Esophagus squamous epithelium (tissue), 5 donors: ENCODE data around the gene EXOC3L4. TPM values are rescaled to one million over a fixed set of nuclear protein-coding genes. Genes with fewer than 3 reads are reported as not detected.

Source experiments
- DNase-seq: peaks from one replicate; lab custom pipeline; 2025; lab: John Stamatoyannopoulos, UW
- H3K27ac ChIP-seq, 4 donors: fragments of 200-600 bp; sonication (generic); one replicate each; pipeline ENCODE4 v1.5.1; 2016 to 2019; ENCODE audit warnings: mild to moderate bottlenecking in 1 of 4
- H3K27me3 ChIP-seq, 4 donors: fragments of 200-600 bp; sonication (generic); 1 replicate in 3 of 4; 2 replicates in 1 of 4; pipeline versions ENCODE4 v1.5.1 to v1.6.0; 2017 to 2021; ENCODE audit warnings: antibody characterized with exemption in 1 of 4
- H3K36me3 ChIP-seq, 3 donors: fragments of 200-600 bp; sonication (generic); one replicate each; pipeline ENCODE4 v1.5.1; 2016 to 2019
- H3K4me1 ChIP-seq, 3 donors: fragments of 200-600 bp; sonication (generic); one replicate each; pipeline ENCODE4 v1.5.1; 2017 to 2019
- H3K4me3 ChIP-seq, 4 donors: fragments of 200-600 bp; sonication (generic); 1 replicate in 3 of 4; 2 replicates in 1 of 4; pipeline ENCODE4 v1.5.1; 2016 to 2019; ENCODE audit warnings: mild to moderate bottlenecking in 2 of 4, moderate library complexity in 1 of 4
- H3K9me3 ChIP-seq, 3 donors: fragments of 200-600 bp; sonication (generic); one replicate each; pipeline ENCODE4 v1.5.1; 2016 to 2019
- CTCF ChIP-seq, 6 experiments: fragments of 450-650 bp in 4 of 6; fragments of 200-600 bp in 2 of 6; sonication (generic) in 2 of 6; IDR thresholded peaks; one replicate each; pipeline ENCODE4 v1.5.1; 2016 to 2019; ENCODE audit warnings: antibody characterized with exemption in 6 of 6, mild to moderate bottlenecking in 4 of 6, moderate library complexity in 4 of 6
- POLR2A ChIP-seq, 4 donors: fragments of 450-650 bp; IDR thresholded peaks; one replicate each; pipeline ENCODE4 v1.6.1; 2017; ENCODE audit warnings: antibody characterized with exemption in 4 of 4, mild to moderate bottlenecking in 4 of 4, moderate library complexity in 3 of 4
- WGBS, 2 donors: methylation state at CpG; one replicate each; pipeline ENCODE4 v1.1.5; 2018; 5-methylcytosine and 5-hydroxymethylcytosine counted together
- intact Hi-C: fragments of 100-400 bp; cut with DNase I; formaldehyde crosslinking; loops from one replicate; pipeline ENCODE4 v1.15.0; 2022
- total RNA-seq, 4 donors: library from RNA; depleted of rRNA; stranded (reverse); fragments of >200 nt; gene quantifications; one replicate each; pipeline ENCODE4 v1.1.0, GENCODE V29; 2016
- donor health status: DM: yes; HTN: yes; CAD: no.

EXOC3L4 gene
- total RNA-seq, 4 donors from 2014 or later: 1.00 TPM; not detected in 3

- intact Hi-C loops: no loop called here
- 74% methylated on average over 6 of the region's 48 CpGs; no CpG with 5 or more reads in 1 of the 2 donors for WGBS, 2 donors
- H3K27ac ChIP-seq: peak overlapping the region; percentile 84 to 96 (median 92)
- no peaks in the 10 kb centered on the region for H3K36me3 ChIP-seq
- H3K9me3 ChIP-seq: no peaks in the 10 kb centered on the region
- peaks cover 73 to 93% (median 83%) of the 10 kb centered on the region in 3 donors for H3K4me1 ChIP-seq
- TF ChIP-seq POLR2A (IDR thresholded peaks at IDR 0.05) (no peak), CTCF (IDR thresholded peaks at IDR 0.05) (peak in 4 of 6 experiments; percentile 14 to 35 (median 22))
- DNase-seq: no peak
- H3K4me3 ChIP-seq: peak overlapping the region; percentile 57 to 85 (median 62)
- peaks cover 0 to 32% (median 0%) of the 10 kb centered on the region in 4 donors for H3K27me3 ChIP-seq
Measured at GRCh38 chr14:103123634-103124500, 29.3 kb downstream of the EXOC3L4 start.

DNA sequence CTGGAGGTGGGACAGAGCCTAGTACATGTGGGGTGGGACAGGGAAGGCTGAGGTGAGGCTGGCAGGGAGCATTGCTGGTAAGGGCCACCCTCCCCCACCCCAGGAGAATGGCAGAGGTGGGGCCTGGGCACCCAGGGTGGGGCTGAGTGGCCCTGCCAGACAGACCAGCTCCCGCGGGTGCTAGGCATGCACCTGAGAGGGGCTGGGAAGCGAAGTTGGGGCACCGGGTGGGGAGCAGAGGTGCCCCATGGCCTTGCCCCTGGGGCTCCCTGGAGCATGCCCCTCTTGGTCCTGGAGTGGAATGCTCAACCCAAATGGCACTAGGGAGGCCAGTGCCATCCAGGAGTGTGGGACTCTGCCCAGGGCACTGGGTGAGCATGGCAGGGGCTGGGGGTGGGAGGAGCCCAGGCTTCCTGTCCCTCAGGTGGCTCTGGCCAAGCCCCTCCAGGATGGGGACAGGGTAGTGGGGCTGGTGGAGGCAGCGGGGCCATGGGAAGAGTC, 30.0 kb downstream of the EXOC3L4 start:
- DNase-seq: no peak

GRCh38 chr14:103125098-103126070, 30.9 kb downstream of the EXOC3L4 start:
- 84 to 87% methylated on average over 5 to 6 of the region's 13 CpGs for WGBS, 2 donors
- DNase-seq: no peak
- H3K9me3 ChIP-seq: no peaks in the 10 kb centered on the region
- peak overlapping the region; percentile 84 to 96 (median 92) for H3K27ac ChIP-seq
- peak overlapping the region in 3 of 4 donors; percentile 57 to 85 (median 66) for H3K4me3 ChIP-seq
- intact Hi-C loops: no loop called here
- H3K4me1 ChIP-seq: peaks cover 86 to 98% (median 92%) of the 10 kb centered on the region in 3 donors
- H3K36me3 ChIP-seq: peaks cover 0 to 9% (median 0%) of the 10 kb centered on the region in 3 donors
- peaks cover 0 to 32% (median 0%) of the 10 kb centered on the region in 4 donors for H3K27me3 ChIP-seq
- no peak for TF ChIP-seq CTCF (IDR thresholded peaks at IDR 0.05)
- TF ChIP-seq POLR2A (IDR thresholded peaks at IDR 0.05): no peak

More for the DNA sequence above, 30.0 kb downstream of the EXOC3L4 start:
- H3K4me1 ChIP-seq: peaks cover 80 to 96% (median 90%) of the 10 kb centered on the region in 3 donors
- H3K9me3 ChIP-seq: no peaks in the 10 kb centered on the region
- 63% methylated on average over 4 of the region's 5 CpGs; no CpG with 5 or more reads in 1 of the 2 donors for WGBS, 2 donors
- H3K4me3 ChIP-seq: peak overlapping the region; percentile 57 to 85 (median 62)
- TF ChIP-seq CTCF (IDR thresholded peaks at IDR 0.05): no peak
- intact Hi-C loops: no loop called here
- H3K27me3 ChIP-seq: peaks cover 0 to 32% (median 0%) of the 10 kb centered on the region in 4 donors
- H3K27ac ChIP-seq: peak overlapping the region; percentile 84 to 96 (median 92)
- peaks cover 0 to 1% (median 0%) of the 10 kb centered on the region in 3 donors for H3K36me3 ChIP-seq

GRCh38 chr14:103126088-103126872, 31.8 kb downstream of the EXOC3L4 start:
- peak overlapping the region; percentile 68 to 86 (median 77) for H3K27ac ChIP-seq
- peaks cover 87 to 98% (median 92%) of the 10 kb centered on the region in 3 donors for H3K4me1 ChIP-seq
- H3K4me3 ChIP-seq: peak overlapping the region; percentile 20 to 85 (median 46)
- H3K9me3 ChIP-seq: no peaks in the 10 kb centered on the region
- peaks cover 0 to 18% (median 0%) of the 10 kb centered on the region in 3 donors for H3K36me3 ChIP-seq
- TF ChIP-seq POLR2A (IDR thresholded peaks at IDR 0.05): no peak
- no peak for TF ChIP-seq CTCF (IDR thresholded peaks at IDR 0.05)
- intact Hi-C loops: no loop called here
- no peak for DNase-seq
- H3K27me3 ChIP-seq: peaks cover 0 to 28% (median 0%) of the 10 kb centered on the region in 4 donors
- WGBS, 2 donors: 68 to 72% methylated on average over 14 to 18 of the region's 22 CpGs
